GM13976 (cell line): ENCODE results near the gene TEX11.

Source experiments
- DNase-seq: peaks from one replicate; pipeline ENCODE4 v3.0.0; 2012; ENCODE audit warnings: low spot score
- CTCF ChIP-seq: IDR thresholded peaks from 2 replicates; pipeline ENCODE4 v1.5.1; 2012; ENCODE audit warnings: borderline replicate concordance, mild to moderate bottlenecking; ENCODE audit not compliant: insufficient read depth; ENCODE audit errors: extremely low read depth, missing control alignments, control extremely low read depth
- in situ Hi-C: fragments of 300-500 bp; cut with MboI; formaldehyde crosslinking; loops from one replicate; pipeline ENCODE4 v1.12.0; 2022; ENCODE audit warnings: low sequenced_read_pairs, mixed read lengths, inconsistent platforms; ENCODE audit not compliant: unreplicated experiment

TEX11 gene

GRCh38 chrX:70480660-70481018, 427.9 kb downstream of the TEX11 start:
- TF ChIP-seq CTCF = no peak
- no peak for DNase-seq
- in situ Hi-C loops = no loop called here

GRCh38 chrX:70479922-70480659, 428.4 kb downstream of the TEX11 start:
- no peak for TF ChIP-seq CTCF
- in situ Hi-C loops = no loop called here
- DNase-seq = no peak

- DNase-seq = no peak
- in situ Hi-C loops = no loop called here
- TF ChIP-seq CTCF = no peak
Observed at GRCh38 chrX:70479247-70479921, 429.1 kb downstream of the TEX11 start.
